PC-3 (cell line): ENCODE data around the gene FCRL5. TPM values are rescaled to one million over a fixed set of nuclear protein-coding genes. Genes with fewer than 3 reads are reported as not detected.
"Not testable (repeated sequence)": the region's sequence is repeated elsewhere in the genome, so short reads cannot be mapped to it uniquely, and the experiment has no call there.

ENCODE experiments used
- ATAC-seq: fragments of 200-7000 bp; cut with Tn5 transposase; 2 replicates; pipeline ENCODE4 v1.9.1; 2020; ENCODE audit warnings: mild to moderate bottlenecking, moderate library complexity
- BruUV-seq: library from RNA; stranded (reverse); fragments of 400-500 nt; replicated peaks from 2 replicates; lab custom pipeline; 2021; lab: Mats Ljungman, UMichigan
- CTCF ChIA-PET: fragments of 300-600 bp; sonication (Branson Sonifier 250); formaldehyde crosslinking; loops from one replicate; lab custom pipeline; 2022; ENCODE audit warnings: antibody characterized with exemption; lab: Charles Lee
- POLR2A ChIA-PET: fragments of 300-600 bp; sonication (Branson Sonifier 250); formaldehyde crosslinking; loops from one replicate; lab custom pipeline; 2022; ENCODE audit warnings: antibody characterized with exemption; ENCODE audit not compliant: unreplicated experiment; lab: Charles Lee
- DNase-seq: peaks from one replicate; pipeline ENCODE4 v3.0.0-alpha.2; 2015
- H2AFZ ChIP-seq: fragments of 300-600 bp; sonication (generic); 2 replicates; pipeline ENCODE4 v1.6.0; 2016; ENCODE audit warnings: antibody characterized with exemption, low read length
- H3F3A ChIP-seq: fragments of 300-600 bp; sonication (generic); one replicate; pipeline ENCODE4 v1.6.0; 2017; ENCODE audit warnings: antibody characterized with exemption, low read length, control low read depth, mild to moderate bottlenecking; ENCODE audit not compliant: unreplicated experiment
- H3K27ac ChIP-seq: fragments of 300-600 bp; sonication (generic); 2 replicates; pipeline ENCODE4 v1.5.1; 2016; ENCODE audit warnings: mild to moderate bottlenecking, low read length
- H3K27me3 ChIP-seq: fragments of 300-600 bp; sonication (generic); 2 replicates; pipeline ENCODE4 v1.6.1; 2016; ENCODE audit warnings: low read length, mixed read lengths
- H3K36me3 ChIP-seq: fragments of 300-600 bp; sonication (generic); 2 replicates; pipeline ENCODE4 v1.6.1; 2016; ENCODE audit warnings: low read depth, mixed run types, low read length, mixed read lengths
- H3K4me1 ChIP-seq: fragments of 300-600 bp; sonication (generic); 2 replicates; pipeline ENCODE4 v1.5.1; 2016; ENCODE audit warnings: low read length; ENCODE audit not compliant: insufficient read depth
- H3K4me2 ChIP-seq: fragments of 300-600 bp; sonication (generic); 2 replicates; pipeline ENCODE4 v1.6.0; 2016; ENCODE audit warnings: low read length
- H3K4me3 ChIP-seq: fragments of 300-600 bp; sonication (generic); 2 replicates; pipeline ENCODE4 v1.5.1; 2016; ENCODE audit warnings: mild to moderate bottlenecking, low read length, mixed read lengths
- H3K79me2 ChIP-seq: fragments of 300-600 bp; sonication (generic); 2 replicates; pipeline ENCODE4 v1.6.1; 2017; ENCODE audit warnings: low read length, mixed read lengths
- H3K9ac ChIP-seq: fragments of 300-600 bp; sonication (generic); 2 replicates; pipeline ENCODE4 v1.6.0; 2016; ENCODE audit warnings: mild to moderate bottlenecking, low read length
- H3K9me2 ChIP-seq: fragments of 300-600 bp; sonication (generic); replicated peaks from 2 replicates; pipeline ENCODE4 v1.6.1; 2016; ENCODE audit warnings: mixed run types, low read length, mixed read lengths
- H3K9me3 ChIP-seq: fragments of 300-600 bp; sonication (generic); 2 replicates; pipeline ENCODE4 v1.6.1; 2016; ENCODE audit warnings: low read length, mixed read lengths
- H4K20me1 ChIP-seq: fragments of 300-600 bp; sonication (generic); 2 replicates; pipeline ENCODE4 v1.6.1; 2016; ENCODE audit warnings: low read length, mixed read lengths
- CTCF ChIP-seq: fragments of 300-600 bp; sonication (generic); conservative IDR thresholded peaks from 2 replicates; pipeline ENCODE4 v1.5.1; 2017; ENCODE audit warnings: antibody characterized with exemption, low read depth, mild to moderate bottlenecking, low read length
- EZH2 ChIP-seq: fragments of 300-600 bp; sonication (generic); IDR thresholded peaks from one replicate; pipeline ENCODE4 v1.6.1; 2017; ENCODE audit warnings: antibody characterized with exemption, mild to moderate bottlenecking, low read length; ENCODE audit not compliant: unreplicated experiment
- EZH2phosphoT487 ChIP-seq: fragments of 300-600 bp; sonication (generic); IDR thresholded peaks from 2 replicates; pipeline ENCODE4 v1.6.1; 2018; ENCODE audit warnings: mild to moderate bottlenecking, antibody characterized with exemption, low read length, borderline replicate concordance
- intact Hi-C: fragments of 100-400 bp; cut with micrococcal nuclease; formaldehyde crosslinking; loops from 2 replicates; pipeline ENCODE4 v1.9.0; 2023
- total RNA-seq: library from RNA; depleted of rRNA; stranded (reverse); fragments of >200 nt; gene quantifications from 2 replicates; pipeline ENCODE4 v1.2.3, GENCODE V29; 2014

The FCRL5 gene
- total RNA-seq, 1 experiment from 2014 or later: not detected

- no peaks in the 10 kb centered on the region for H3F3A ChIP-seq
- H2AFZ ChIP-seq: no peak overlapping the region
- CTCF ChIA-PET: no interaction called here
- H3K9me3 ChIP-seq: no peaks in the 10 kb centered on the region
- intact Hi-C loops: no loop called here
- no peak overlapping the region for H3K4me3 ChIP-seq
- no TSS peak for BruUV-seq
- H3K27me3 ChIP-seq: peaks cover 32% of the 10 kb centered on the region; the same call in 1 of the 2 replicates
- TF ChIP-seq EZH2phosphoT487: no peak
- no peak for TF ChIP-seq CTCF
- no peak for TF ChIP-seq EZH2
- H3K79me2 ChIP-seq: no peaks in the 10 kb centered on the region
- H3K36me3 ChIP-seq: no peaks in the 10 kb centered on the region
- no peak overlapping the region for H3K9ac ChIP-seq
- no peaks in the 10 kb centered on the region for H3K4me1 ChIP-seq
- no peaks in the 10 kb centered on the region for H3K9me2 ChIP-seq
- H3K27ac ChIP-seq: no peak overlapping the region
- H4K20me1 ChIP-seq: no peaks in the 10 kb centered on the region
- ATAC-seq (no peak), DNase-seq (no peak)
- H3K4me2 ChIP-seq: no peak overlapping the region
- POLR2A ChIA-PET: no interaction called here
Observed at GRCh38 chr1:157558119-157558518, 5.8 kb upstream of the FCRL5 start.

- H3K4me3 ChIP-seq, H3F3A ChIP-seq, H3K4me2 ChIP-seq, BruUV-seq, H4K20me1 ChIP-seq, H3K4me1 ChIP-seq, H3K36me3 ChIP-seq, H3K9me3 ChIP-seq, H3K9me2 ChIP-seq, POLR2A ChIA-PET, DNase-seq, H3K79me2 ChIP-seq, H3K27ac ChIP-seq, CTCF ChIA-PET, H3K9ac ChIP-seq, intact Hi-C loops, H2AFZ ChIP-seq, ATAC-seq: not testable (repeated sequence)
- peaks cover 62% of the 10 kb centered on the region for H3K27me3 ChIP-seq
Observed at GRCh38 chr1:157548081-157548480, 4.2 kb downstream of the FCRL5 start.

GRCh38 chr1:157542676-157543075 lies 9.6 kb downstream of the FCRL5 start:
- BruUV-seq: no TSS peak
- no peak overlapping the region for H3K4me3 ChIP-seq
- H3F3A ChIP-seq: no peaks in the 10 kb centered on the region
- H2AFZ ChIP-seq: no peak overlapping the region
- TF ChIP-seq CTCF (no peak), EZH2phosphoT487 (no peak), EZH2 (no peak)
- H3K4me2 ChIP-seq: no peak overlapping the region
- DNase-seq (no peak), ATAC-seq (no peak)
- CTCF ChIA-PET: no interaction called here
- H3K9me2 ChIP-seq: no peaks in the 10 kb centered on the region
- H3K27me3 ChIP-seq: peaks cover 56% of the 10 kb centered on the region
- no peak overlapping the region for H3K9ac ChIP-seq
- no peaks in the 10 kb centered on the region for H4K20me1 ChIP-seq
- no peaks in the 10 kb centered on the region for H3K79me2 ChIP-seq
- POLR2A ChIA-PET: no interaction called here
- H3K9me3 ChIP-seq: no peaks in the 10 kb centered on the region
- no peak overlapping the region for H3K27ac ChIP-seq
- H3K36me3 ChIP-seq: no peaks in the 10 kb centered on the region
- intact Hi-C loops: no loop called here
- H3K4me1 ChIP-seq: no peaks in the 10 kb centered on the region
